DMS153 treated with DMSO at 0.1 percent for 48 hours (cell line): ENCODE data around the gene MZF1.

Source experiments
- DNase-seq: peaks from one replicate; lab custom pipeline; 2025; ENCODE audit not compliant: unreplicated experiment; lab: John Stamatoyannopoulos, UW

MZF1 gene

GRCh38 chr19:58515259-58515658 lies 57.9 kb downstream of the MZF1 start:
- DNase-seq, result no peak

- DNase-seq, result no peak
These were observed 58.5 kb downstream of the MZF1 start for GRCh38 chr19:58514564-58515022.

GRCh38 chr19:58513694-58514563 lies 59.2 kb downstream of the MZF1 start:
- peak; percentile 84 for DNase-seq

- DNase-seq, result no peak
These were observed 59.9 kb downstream of the MZF1 start for GRCh38 chr19:58513213-58513693.
